Cardiac muscle cell (in vitro differentiated cells and primary cell): ENCODE results near the gene TCAF1. TPM values are rescaled to one million over a fixed set of nuclear protein-coding genes. Genes with fewer than 3 reads are reported as not detected.

Experiments
- DNase-seq, 2 donors: peaks; one replicate each; pipeline versions ENCODE4 v3.0.0 to v3.0.0-alpha.2; 2010 to 2017; ENCODE audit warnings: low read depth in 1 of 2, low spot score in 1 of 2
- H3K27ac ChIP-seq: fragments of 200-600 bp; sonication (generic); 2 replicates; pipeline ENCODE4 v1.5.1; 2016
- H3K27me3 ChIP-seq: fragments of 200-600 bp; sonication (generic); 2 replicates; pipeline ENCODE4 v1.6.0; 2016; ENCODE audit warnings: control low read depth
- H3K36me3 ChIP-seq: fragments of 200-600 bp; sonication (generic); 2 replicates; pipeline ENCODE4 v1.5.1; 2016; ENCODE audit warnings: control low read depth
- H3K4me1 ChIP-seq: fragments of 200-600 bp; sonication (generic); 2 replicates; pipeline ENCODE4 v1.8.1; 2017; ENCODE audit warnings: low read depth, mild to moderate bottlenecking, mixed run types
- H3K4me3 ChIP-seq: fragments of 200-600 bp; sonication (generic); 2 replicates; pipeline ENCODE4 v1.5.1; 2016; ENCODE audit warnings: mild to moderate bottlenecking
- H3K9me3 ChIP-seq: fragments of 200-600 bp; sonication (generic); 2 replicates; pipeline ENCODE4 v1.5.1; 2017; ENCODE audit warnings: low read depth, mild to moderate bottlenecking, control low read depth
- CTCF ChIP-seq: IDR thresholded peaks from 2 replicates; pipeline ENCODE4 v1.5.1; 2012; ENCODE audit warnings: low read depth, mild to moderate bottlenecking, low read length
- polyA plus RNA-seq: library from polyadenylated mRNA; unstranded; fragments of >200 nt; fragmentation: Nextera tagmentation; extraction: Ambion mirVana; gene quantifications from 2 replicates; pipeline ENCODE4 v1.2.1, GENCODE V29; 2016
- total RNA-seq: library from RNA; depleted of rRNA; stranded (reverse); fragments of >200 nt; gene quantifications from 2 replicates; pipeline ENCODE4 v1.2.3, GENCODE V29; 2016

TCAF1 gene
- total and polyA plus RNA-seq, 2 experiments from 2014 or later = 58.6 to 82.7 TPM

GRCh38 chr7:143906895-143907294 lies 4.9 kb upstream of the TCAF1 start:
- no peaks in the 10 kb centered on the region for H3K36me3 ChIP-seq
- H3K4me3 ChIP-seq = no peak overlapping the region
- H3K27me3 ChIP-seq = peaks cover 3% of the 10 kb centered on the region
- no peak for TF ChIP-seq CTCF
- H3K9me3 ChIP-seq = no peaks in the 10 kb centered on the region
- no peak overlapping the region for H3K27ac ChIP-seq
- peaks cover 26% of the 10 kb centered on the region for H3K4me1 ChIP-seq
- DNase-seq = no peak

GRCh38 chr7:143906151-143906550 lies 4.2 kb upstream of the TCAF1 start:
- H3K27me3 ChIP-seq = peaks cover 3% of the 10 kb centered on the region
- peak in 1 of 2 donors; percentile 24 for DNase-seq
- no peak for TF ChIP-seq CTCF
- H3K36me3 ChIP-seq = no peaks in the 10 kb centered on the region
- no peak overlapping the region for H3K4me3 ChIP-seq
- peaks cover 26% of the 10 kb centered on the region for H3K4me1 ChIP-seq
- H3K27ac ChIP-seq = no peak overlapping the region
- H3K9me3 ChIP-seq = no peaks in the 10 kb centered on the region

- Histone ChIP-seq H3K9me3 (no peaks in the 10 kb centered on the region), H3K4me3 (no peak overlapping the region), H3K4me1 (peaks cover 27% of the 10 kb centered on the region), H3K27ac (peak overlapping the region; percentile 74), H3K27me3 (peaks cover 3% of the 10 kb centered on the region), H3K36me3 (no peaks in the 10 kb centered on the region)
- no peak for TF ChIP-seq CTCF
- DNase-seq = no peak
Observed at GRCh38 chr7:143905509-143905908, 3.5 kb upstream of the TCAF1 start.

- no peak for DNase-seq
- Histone ChIP-seq H3K4me3 (peak overlapping the region; percentile 64), H3K4me1 (peaks cover 38% of the 10 kb centered on the region), H3K9me3 (no peaks in the 10 kb centered on the region), H3K27ac (peak overlapping the region; percentile 89), H3K27me3 (no peaks in the 10 kb centered on the region), H3K36me3 (no peaks in the 10 kb centered on the region)
- no peak for TF ChIP-seq CTCF
Observed at GRCh38 chr7:143902332-143902899, 440 bp upstream of the TCAF1 start.

- no peak for TF ChIP-seq CTCF
- peak; percentile 66 to 71 for DNase-seq
- peaks cover 38% of the 10 kb centered on the region for H3K4me1 ChIP-seq
Observed at GRCh38 chr7:143901332-143901667, 676 bp downstream of the TCAF1 start.

More at GRCh38 chr7:143901332-143901667, 676 bp downstream of the TCAF1 start:
- no peaks in the 10 kb centered on the region for H3K27me3 ChIP-seq
- H3K27ac ChIP-seq = peak overlapping the region; percentile 89
- no peaks in the 10 kb centered on the region for H3K9me3 ChIP-seq
- peak overlapping the region; percentile 64 for H3K4me3 ChIP-seq
- H3K36me3 ChIP-seq = no peaks in the 10 kb centered on the region
